Umbilical cord (tissue), 2 donors: Measurements from ENCODE around the gene CLEC12A. TPM values are rescaled to one million over a fixed set of nuclear protein-coding genes. Genes with fewer than 3 reads are reported as not detected.

Experiments used
- DNase-seq: peaks from one replicate; pipeline ENCODE4 v3.0.0-alpha.2; 2015; ENCODE audit warnings: low spot score
- total RNA-seq: library from RNA; depleted of rRNA; stranded (reverse); fragments of >200 nt; gene quantifications from one replicate; pipeline ENCODE4 v1.2.3, GENCODE V29; 2014; ENCODE audit warnings: low replicate concordance; ENCODE audit not compliant: insufficient read depth

CLEC12A gene
- total RNA-seq, 1 donor from 2014 or later, result 18.1 TPM

- peak; percentile 27 for DNase-seq
Measured at GRCh38 chr12:10033783-10034545, 62.8 kb downstream of the CLEC12A start.

Other genes starting within 250 kb of the CLEC12A start
- 2.4 TPM for gene CLECL1, start 238.3 kb upstream of the CLEC12A start, total RNA-seq
- 5.1 TPM for gene CD69, start 210.5 kb upstream of the CLEC12A start, total RNA-seq
- gene KLRF1, start 143.9 kb upstream of the CLEC12A start, total RNA-seq, result 1.9 TPM
- 7.0 TPM for gene CLEC2B, start 102.1 kb upstream of the CLEC12A start, total RNA-seq
- not detected for gene KLRF2, start 89.9 kb upstream of the CLEC12A start, total RNA-seq
- gene CLEC2A, start 39.0 kb upstream of the CLEC12A start, total RNA-seq, result not detected
- 9.4 TPM for gene CLEC1B, start 27.7 kb downstream of the CLEC12A start, total RNA-seq
- gene CLEC12B, start 39.2 kb downstream of the CLEC12A start, total RNA-seq, result 7.9 TPM
- 36.4 TPM for gene CLEC9A, start 59.3 kb downstream of the CLEC12A start, total RNA-seq
- 3.1 TPM for gene CLEC1A, start 127.6 kb downstream of the CLEC12A start, total RNA-seq
- gene CLEC7A, start 158.8 kb downstream of the CLEC12A start, total RNA-seq, result 26.0 TPM
- gene OLR1, start 200.7 kb downstream of the CLEC12A start, total RNA-seq, result 14.9 TPM
- gene TMEM52B, start 207.6 kb downstream of the CLEC12A start, total RNA-seq, result 0.48 TPM
- 69.1 TPM for gene GABARAPL1, start 241.5 kb downstream of the CLEC12A start, total RNA-seq